RWPE1 (cell line): ENCODE results near the gene KNL1.
A peak's percentile ranks its signal among the peaks of the same experiment; 100 is the strongest.

Experiments used
- CTCF ChIA-PET: fragments of 350-600 bp; sonication (Branson Sonifier 250); formaldehyde crosslinking; extraction: SDS; loops from one replicate; lab custom pipeline; 2021; lab: Yijun Ruan, JAX
- POLR2A ChIA-PET: fragments of 400-600 bp; formaldehyde crosslinking; extraction: SDS; loops from one replicate; lab custom pipeline; 2020; ENCODE audit warnings: antibody characterized with exemption; ENCODE audit not compliant: low non-redundant PET; lab: Yijun Ruan, JAX
- DNase-seq: peaks from one replicate; pipeline ENCODE4 v3.0.0; 2012; ENCODE audit warnings: low spot score
- H3K27ac ChIP-seq: fragments of 450-650 bp; 2 replicates; pipeline ENCODE4 v1.5.1; 2017
- CTCF ChIP-seq: fragments of 450-650 bp; conservative IDR thresholded peaks from 2 replicates; pipeline ENCODE4 v1.5.1; 2017; ENCODE audit warnings: low read depth, mild to moderate bottlenecking

KNL1 gene

GRCh38 chr15:40693904-40694687, 100.0 kb downstream of the KNL1 start:
- TF ChIP-seq CTCF, result no peak
- CTCF ChIA-PET, result interaction anchor here (0.7 kb wide), 1 partner anchor 85 kb away, joined by 3 read pairs; no protein-coding TSS in a partner anchor
- DNase-seq, result no peak
- POLR2A ChIA-PET, result interaction anchor here (0.7 kb wide), 1 partner anchor 33 kb away, joined by 3 read pairs; no protein-coding TSS in a partner anchor
- peak overlapping the region; percentile 98 for H3K27ac ChIP-seq

GRCh38 chr15:40694688-40695468, 100.8 kb downstream of the KNL1 start, which contains the start of gene RAD51:
Gene RAD51 (plus strand): TSS chr15:40695174. CDS start chr15:40698759, 3,585 bp downstream.
- peak; percentile 97 for DNase-seq
- POLR2A ChIA-PET, result interaction anchor here (0.7 kb wide), 1 partner anchor 34 kb away, joined by 3 read pairs; no protein-coding TSS in a partner anchor
- no peak for TF ChIP-seq CTCF
- peak within 1 kb of the TSS; percentile 98 for H3K27ac ChIP-seq
- CTCF ChIA-PET, result interaction anchor here (0.6 to 1.0 kb wide), 4 partner anchors 11 to 89 kb away, joined by 3 to 4 read pairs (median 3); no protein-coding TSS in a partner anchor

- H3K27ac ChIP-seq, result peak overlapping the region; percentile 98
- ChIA-PET POLR2A (no interaction called here), CTCF (interaction anchor here (0.6 to 1.0 kb wide), 4 partner anchors 11 to 98 kb away, joined by 3 to 4 read pairs (median 3); no protein-coding TSS in a partner anchor)
- no peak for TF ChIP-seq CTCF
- DNase-seq, result peak; percentile 45
Observed at GRCh38 chr15:40695469-40695890, 101.4 kb downstream of the KNL1 start.

- CTCF ChIA-PET, result interaction anchor here (0.7 kb wide), 1 partner anchor 98 kb away, joined by 3 read pairs; no protein-coding TSS in a partner anchor
- H3K27ac ChIP-seq, result peak overlapping the region; percentile 98
- POLR2A ChIA-PET, result no interaction called here
- no peak for TF ChIP-seq CTCF
- no peak for DNase-seq
Observed at GRCh38 chr15:40696228-40696627, 102.2 kb downstream of the KNL1 start.

- no peak for DNase-seq
- CTCF ChIA-PET, result interaction anchor here (0.6 to 0.7 kb wide), 2 partner anchors 8 to 84 kb away, joined by 3 read pairs; no protein-coding TSS in a partner anchor
- TF ChIP-seq CTCF, result no peak
- POLR2A ChIA-PET, result interaction anchor here (0.7 kb wide), 1 partner anchor 8 kb away, joined by 3 read pairs; no protein-coding TSS in a partner anchor
- no peak overlapping the region for H3K27ac ChIP-seq
Observed at GRCh38 chr15:40697916-40698315, 103.9 kb downstream of the KNL1 start.

GRCh38 chr15:40702077-40702476, 108.0 kb downstream of the KNL1 start:
- no peak overlapping the region for H3K27ac ChIP-seq
- ChIA-PET CTCF (no interaction called here), POLR2A (no interaction called here)
- no peak for TF ChIP-seq CTCF
- no peak for DNase-seq
